ENCODE results near the gene KRTAP10-12.

GRCh38 chr21:44687671-44688070 lies 9.3 kb upstream of the KRTAP10-12 start:
- TF ChIP-seq CTCF (IDR thresholded peaks at IDR 0.05) (no peak), POLR2A (IDR thresholded peaks at IDR 0.05) (no peak), POLR2AphosphoS5 (IDR thresholded peaks at IDR 0.05) (no peak)

All from prostate gland (tissue), 2 donors.